RWPE2 (cell line): ENCODE data around the gene FAM185A.
"Not testable (repeated sequence)": the region's sequence is repeated elsewhere in the genome, so short reads cannot be mapped to it uniquely, and the experiment has no call there.

Experiments used
- ATAC-seq: fragments of 200-7000 bp; cut with Tn5 transposase; 3 replicates; pipeline ENCODE4 v1.9.1; 2021; ENCODE audit warnings: low read depth
- DNase-seq: peaks from one replicate; pipeline ENCODE4 v3.0.0-alpha.2; 2020; ENCODE audit warnings: low spot score
- H3K27ac ChIP-seq: fragments of 450-650 bp; 2 replicates; pipeline ENCODE4 v1.5.1; 2017; ENCODE audit warnings: mild to moderate bottlenecking; ENCODE audit not compliant: poor library complexity, severe bottlenecking
- H3K27me3 ChIP-seq: fragments of 250-450 bp; sonication (Bioruptor Pico); 2 replicates; pipeline ENCODE4 v1.5.1; 2021; ENCODE audit warnings: mild to moderate bottlenecking, moderate library complexity; ENCODE audit not compliant: insufficient read depth, poor library complexity, severe bottlenecking
- H3K36me3 ChIP-seq: fragments of 250-450 bp; sonication (Bioruptor Pico); 2 replicates; pipeline ENCODE4 v1.5.1; 2020; ENCODE audit warnings: low read depth, mild to moderate bottlenecking, moderate library complexity
- H3K4me1 ChIP-seq: fragments of 250-450 bp; sonication (Bioruptor Pico); 2 replicates; pipeline ENCODE4 v1.5.1; 2021; ENCODE audit warnings: mild to moderate bottlenecking, moderate library complexity; ENCODE audit not compliant: insufficient read depth, poor library complexity, severe bottlenecking
- H3K4me3 ChIP-seq: fragments of 250-450 bp; sonication (Bioruptor Pico); 2 replicates; pipeline ENCODE4 v1.5.1; 2021; ENCODE audit warnings: mild to moderate bottlenecking, moderate library complexity; ENCODE audit not compliant: severe bottlenecking
- H3K9me3 ChIP-seq: fragments of 250-450 bp; sonication (Bioruptor Pico); 2 replicates; pipeline ENCODE4 v1.5.1; 2021; ENCODE audit warnings: mild to moderate bottlenecking, moderate library complexity; ENCODE audit not compliant: severe bottlenecking

FAM185A gene

GRCh38 chr7:102770467-102770866 is 21.7 kb downstream of the FAM185A start:
- not testable (repeated sequence) for ATAC-seq, H3K4me3 ChIP-seq, H3K27me3 ChIP-seq, H3K4me1 ChIP-seq, H3K27ac ChIP-seq, DNase-seq, H3K9me3 ChIP-seq, H3K36me3 ChIP-seq

- not testable (repeated sequence) for DNase-seq, H3K4me3 ChIP-seq, H3K4me1 ChIP-seq, ATAC-seq, H3K27me3 ChIP-seq, H3K9me3 ChIP-seq, H3K36me3 ChIP-seq, H3K27ac ChIP-seq
Observed at GRCh38 chr7:102776217-102776616, 27.4 kb downstream of the FAM185A start.

- H3K4me1 ChIP-seq, H3K9me3 ChIP-seq, H3K4me3 ChIP-seq, DNase-seq, H3K27ac ChIP-seq, ATAC-seq, H3K27me3 ChIP-seq, H3K36me3 ChIP-seq: not testable (repeated sequence)
Observed at GRCh38 chr7:102778663-102779062, 29.9 kb downstream of the FAM185A start.

- not testable (repeated sequence) for H3K9me3 ChIP-seq, H3K27me3 ChIP-seq, H3K27ac ChIP-seq, H3K36me3 ChIP-seq, H3K4me1 ChIP-seq, DNase-seq, H3K4me3 ChIP-seq, ATAC-seq
Observed at GRCh38 chr7:102780926-102781325, 32.1 kb downstream of the FAM185A start.

GRCh38 chr7:102788770-102789169 is 40.0 kb downstream of the FAM185A start:
- not testable (repeated sequence) for H3K27ac ChIP-seq, H3K36me3 ChIP-seq, H3K4me1 ChIP-seq, H3K27me3 ChIP-seq, DNase-seq, H3K4me3 ChIP-seq, ATAC-seq, H3K9me3 ChIP-seq

- not testable (repeated sequence) for DNase-seq, H3K27me3 ChIP-seq, H3K4me1 ChIP-seq, H3K36me3 ChIP-seq, H3K9me3 ChIP-seq, ATAC-seq, H3K4me3 ChIP-seq, H3K27ac ChIP-seq
Observed at GRCh38 chr7:102790364-102791100, 41.7 kb downstream of the FAM185A start.

GRCh38 chr7:102791367-102791766 is 42.6 kb downstream of the FAM185A start:
- H3K27ac ChIP-seq, H3K4me1 ChIP-seq, H3K36me3 ChIP-seq, ATAC-seq, DNase-seq, H3K27me3 ChIP-seq, H3K4me3 ChIP-seq, H3K9me3 ChIP-seq: not testable (repeated sequence)

- ATAC-seq, H3K27me3 ChIP-seq, H3K4me1 ChIP-seq, DNase-seq, H3K9me3 ChIP-seq, H3K4me3 ChIP-seq, H3K36me3 ChIP-seq, H3K27ac ChIP-seq: not testable (repeated sequence)
Observed at GRCh38 chr7:102791831-102792230, 43.0 kb downstream of the FAM185A start.

- not testable (repeated sequence) for H3K36me3 ChIP-seq, H3K4me1 ChIP-seq, H3K27me3 ChIP-seq
Observed at GRCh38 chr7:102794567-102794966, 45.8 kb downstream of the FAM185A start.

GRCh38 chr7:102795987-102796595 is 47.3 kb downstream of the FAM185A start:
- H3K9me3 ChIP-seq, H3K36me3 ChIP-seq, H3K4me1 ChIP-seq, DNase-seq, ATAC-seq, H3K27ac ChIP-seq, H3K4me3 ChIP-seq, H3K27me3 ChIP-seq: not testable (repeated sequence)

More at GRCh38 chr7:102794567-102794966, 45.8 kb downstream of the FAM185A start:
- H3K9me3 ChIP-seq, ATAC-seq, DNase-seq, H3K27ac ChIP-seq, H3K4me3 ChIP-seq: not testable (repeated sequence)
